ENCODE measurements around the gene GSTK1. TPM values are rescaled to one million over a fixed set of nuclear protein-coding genes. Genes with fewer than 3 reads are reported as not detected.

The GSTK1 gene
- total and polyA plus RNA-seq, 2 of the 8 experiments (the other 6 are each of a cell fraction or from before 2014, with no cell fraction given), result 25.5 to 32.5 TPM

DNA sequence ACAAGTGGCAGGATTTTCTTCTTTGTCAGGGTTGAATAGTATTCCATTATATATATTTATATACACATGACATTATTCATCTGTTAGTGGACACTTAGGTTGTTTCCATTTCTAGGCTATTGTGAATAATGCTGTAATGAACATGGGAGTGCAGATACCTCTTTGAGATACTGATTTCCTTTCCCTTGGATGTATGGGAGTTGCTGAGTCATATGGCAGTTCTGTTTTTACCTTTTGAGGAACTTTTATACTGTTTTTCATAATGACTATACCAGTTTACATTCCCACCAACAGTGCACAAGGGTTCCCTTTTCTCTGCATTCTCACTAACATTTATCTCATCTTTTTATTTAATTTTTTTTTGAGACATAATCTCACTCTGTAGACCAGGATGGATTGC is 50.9 kb downstream of the GSTK1 start:
- Histone ChIP-seq H3K36me3 (ENCODE audit: control insufficient read depth in 2 of 4, insufficient read depth in 4 of 4, low read length in 3 of 4) (0 out of 8 replicates have a peak, but pooled peaks cover 0 to 3% (median 0%) of the 10 kb centered on the region in 4 experiments), H4K8ac (ENCODE audit: extremely low read depth, insufficient read depth, low read length) (no peak overlapping the region), H2BK15ac (ENCODE audit: low read length) (no peak overlapping the region), H3K14ac (ENCODE audit: insufficient read length) (no peak overlapping the region), H4K5ac (ENCODE audit: insufficient read length, low read depth, low read length) (no peak overlapping the region), H3K56ac (replicated peaks; ENCODE audit: insufficient read length, low read depth, low read length) (no peak overlapping the region), H3K27ac (ENCODE audit: low read depth, low read length) (no peak overlapping the region), H4K91ac (replicated peaks; ENCODE audit: insufficient read length, low read length) (no peak overlapping the region), H3K79me2 (ENCODE audit: control insufficient read depth in 1 of 2, insufficient read depth in 2 of 2, low read length in 2 of 2) (no peaks in the 10 kb centered on the region), H3K23ac (ENCODE audit: insufficient read length) (no peak overlapping the region), H3K4ac (replicated peaks; ENCODE audit: insufficient read length, low read depth, low read length) (no peak overlapping the region), H2BK20ac (ENCODE audit: low read length) (no peak overlapping the region), H3K18ac (ENCODE audit: extremely low read depth, low read length) (no peak overlapping the region), H3K27me3 (replicated peaks in 1 of 4; ENCODE audit: control insufficient read depth in 3 of 4, extremely low read depth in 1 of 4, insufficient read depth in 3 of 4, low read length in 3 of 4) (no peaks in the 10 kb centered on the region; a peak in 1 of 7 replicates), H4K20me1 (replicated peaks in 1 of 2; ENCODE audit: control insufficient read depth in 1 of 2, insufficient read depth in 2 of 2, low read length in 2 of 2) (no peaks in the 10 kb centered on the region), H3K9me3 (ENCODE audit: insufficient read depth in 2 of 2, low read depth in 1 of 2, low read length in 1 of 2) (no peaks in the 10 kb centered on the region), H2BK5ac (ENCODE audit: low read depth, low read length) (no peak overlapping the region), H2BK120ac (replicated peaks; ENCODE audit: low read depth, low read length) (no peak overlapping the region), H2BK12ac (ENCODE audit: low read depth, low read length) (no peak overlapping the region), H3K4me3 (ENCODE audit: extremely low read depth in 1 of 4, insufficient read depth in 2 of 4, low read depth in 3 of 4, low read length in 4 of 4) (no peak overlapping the region), H3K4me2 (ENCODE audit: insufficient read depth in 1 of 2, low read depth in 2 of 2, low read length in 2 of 2) (no peak overlapping the region), H2AK5ac (ENCODE audit: low read depth, low read length) (no peak overlapping the region), H2AFZ (ENCODE audit: low read length) (no peak overlapping the region), H3K4me1 (replicated peaks in 1 of 4; ENCODE audit: control insufficient read depth in 3 of 4, insufficient read depth in 4 of 4, low read length in 3 of 4) (peaks cover 0 to 2% (median 0%) of the 10 kb centered on the region in 4 experiments; a peak in 1 of 7 replicates), H3K79me1 (ENCODE audit: low read depth, low read length) (no peaks in the 10 kb centered on the region), H3K9ac (replicated peaks in 1 of 4; ENCODE audit: extremely low read depth in 1 of 4, low read depth in 3 of 4, low read length in 3 of 4) (no peak overlapping the region), H3K23me2 (ENCODE audit: low read depth, low read length) (no peaks in the 10 kb centered on the region)
- POLR2A ChIA-PET (ENCODE audit: partially characterized antibody), result no interaction called here
- TF ChIP-seq TAF7 (optimal IDR thresholded peaks at IDR 0.05; ENCODE audit: borderline replicate concordance, low read depth, low read length), result no peak
- TF ChIP-seq SP4 (IDR thresholded peaks at IDR 0.05; ENCODE audit: low read length), result no peak
- no peak for TF ChIP-seq CTBP2 (IDR thresholded peaks at IDR 0.05; ENCODE audit: borderline replicate concordance, insufficient read depth, insufficient read length, low read length)
- no peak for TF ChIP-seq POLR2AphosphoS5 (IDR thresholded peaks at IDR 0.05; ENCODE audit: low read depth, low read length)
- no peak for FAIRE-seq
- CTCF ChIA-PET (ENCODE audit: partially characterized antibody), result interaction anchor here (1.9 to 2.7 kb wide), 2 partner anchors 11 to 15 kb away, joined by 6 to 10 read pairs; no protein-coding TSS in a partner anchor
- DNase-seq (ENCODE audit: low read depth in 1 of 2, low spot score in 2 of 2), result no peak
